Measurements from ENCODE around the gene AP2B1. TPM values are rescaled to one million over a fixed set of nuclear protein-coding genes. Genes with fewer than 3 reads are reported as not detected.

AP2B1 gene
- total RNA-seq, 2 donors from 2014 or later = 220 to 274 TPM

DNA sequence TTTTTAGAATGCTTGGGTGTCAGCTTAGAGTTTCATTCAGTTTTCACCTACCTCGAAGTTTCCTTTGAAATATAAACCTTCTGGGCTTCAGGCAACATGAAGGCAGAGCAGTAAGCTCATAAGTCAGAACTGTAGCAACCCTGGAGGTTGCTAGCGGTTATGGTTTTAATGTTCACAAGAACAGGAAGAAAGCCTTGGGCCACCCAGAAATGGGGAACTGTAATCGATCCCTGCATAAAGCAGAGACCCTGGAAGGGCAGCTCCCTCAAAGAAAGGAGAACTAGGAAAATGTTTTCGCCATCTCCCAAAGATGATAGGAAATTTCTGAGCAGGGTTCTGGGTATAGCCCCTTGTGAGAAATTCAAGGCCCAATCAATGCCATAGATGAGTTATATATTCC is 96.5 kb downstream of the AP2B1 start:
- TF ChIP-seq, protein P1, sequence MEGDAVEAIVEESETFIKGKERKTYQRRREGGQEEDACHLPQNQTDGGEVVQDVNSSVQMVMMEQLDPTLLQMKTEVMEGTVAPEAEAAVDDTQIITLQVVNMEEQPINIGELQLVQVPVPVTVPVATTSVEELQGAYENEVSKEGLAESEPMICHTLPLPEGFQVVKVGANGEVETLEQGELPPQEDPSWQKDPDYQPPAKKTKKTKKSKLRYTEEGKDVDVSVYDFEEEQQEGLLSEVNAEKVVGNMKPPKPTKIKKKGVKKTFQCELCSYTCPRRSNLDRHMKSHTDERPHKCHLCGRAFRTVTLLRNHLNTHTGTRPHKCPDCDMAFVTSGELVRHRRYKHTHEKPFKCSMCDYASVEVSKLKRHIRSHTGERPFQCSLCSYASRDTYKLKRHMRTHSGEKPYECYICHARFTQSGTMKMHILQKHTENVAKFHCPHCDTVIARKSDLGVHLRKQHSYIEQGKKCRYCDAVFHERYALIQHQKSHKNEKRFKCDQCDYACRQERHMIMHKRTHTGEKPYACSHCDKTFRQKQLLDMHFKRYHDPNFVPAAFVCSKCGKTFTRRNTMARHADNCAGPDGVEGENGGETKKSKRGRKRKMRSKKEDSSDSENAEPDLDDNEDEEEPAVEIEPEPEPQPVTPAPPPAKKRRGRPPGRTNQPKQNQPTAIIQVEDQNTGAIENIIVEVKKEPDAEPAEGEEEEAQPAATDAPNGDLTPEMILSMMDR (IDR thresholded peaks at IDR 0.05) = no peak
- no peak overlapping the region for H3K27ac ChIP-seq
- no peak for DNase-seq
- H3K9me3 ChIP-seq = no peaks in the 10 kb centered on the region
- no peak overlapping the region for H3K9ac ChIP-seq (ENCODE audit: low read depth in 2 of 2, low read length in 2 of 2)
- H3K4me3 ChIP-seq = no peak overlapping the region
- H3K4me1 ChIP-seq = no peaks in the 10 kb centered on the region
- H3K36me3 ChIP-seq = peaks cover 11% of the 10 kb centered on the region
- intact Hi-C loops (cut with DNase I) = no loop called here
- H3K27me3 ChIP-seq = no peaks in the 10 kb centered on the region

DNA sequence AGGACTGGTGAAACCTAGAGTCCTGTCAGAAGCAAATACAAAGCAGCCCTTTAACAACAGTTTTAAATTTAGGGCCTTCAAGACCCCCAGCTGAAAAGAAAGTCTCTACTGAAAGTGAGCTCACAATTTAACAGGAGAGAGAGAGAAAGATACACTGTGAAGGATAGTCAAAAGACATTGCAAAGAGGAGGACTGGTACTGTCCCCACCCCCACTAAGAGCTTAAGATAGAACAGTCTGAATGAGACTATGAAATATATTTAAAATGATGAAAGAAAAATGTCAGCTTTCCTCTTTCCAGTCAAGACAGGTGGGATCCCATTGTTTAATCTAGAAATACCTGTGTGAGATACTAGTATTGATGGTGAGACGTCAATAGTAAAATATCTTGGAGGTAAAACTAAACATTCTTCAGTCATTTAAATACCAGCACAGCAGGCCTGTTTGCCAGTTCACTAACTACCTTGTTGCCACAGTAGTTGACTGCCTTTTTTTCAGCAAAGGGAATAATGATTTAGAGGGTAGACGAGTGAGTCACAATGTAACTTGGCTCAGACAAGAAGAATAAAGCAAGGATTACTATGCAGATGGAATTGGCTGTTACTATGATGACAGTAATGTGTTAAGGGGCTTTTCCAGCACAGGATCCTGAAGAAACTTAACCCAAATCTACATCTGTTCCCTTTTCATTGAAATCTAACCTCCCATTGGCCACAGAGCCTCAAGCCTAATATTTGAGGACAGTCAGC is 97.1 kb downstream of the AP2B1 start:
- intact Hi-C loops (cut with DNase I) = no loop called here
- Histone ChIP-seq H3K9ac (ENCODE audit: low read depth in 2 of 2, low read length in 2 of 2) (no peak overlapping the region), H3K27me3 (no peaks in the 10 kb centered on the region), H3K4me3 (no peak overlapping the region), H3K27ac (no peak overlapping the region), H3K36me3 (peaks cover 11% of the 10 kb centered on the region), H3K4me1 (no peaks in the 10 kb centered on the region), H3K9me3 (no peaks in the 10 kb centered on the region)
- TF ChIP-seq, protein P1 (IDR thresholded peaks at IDR 0.05) = no peak
- DNase-seq = no peak

DNA sequence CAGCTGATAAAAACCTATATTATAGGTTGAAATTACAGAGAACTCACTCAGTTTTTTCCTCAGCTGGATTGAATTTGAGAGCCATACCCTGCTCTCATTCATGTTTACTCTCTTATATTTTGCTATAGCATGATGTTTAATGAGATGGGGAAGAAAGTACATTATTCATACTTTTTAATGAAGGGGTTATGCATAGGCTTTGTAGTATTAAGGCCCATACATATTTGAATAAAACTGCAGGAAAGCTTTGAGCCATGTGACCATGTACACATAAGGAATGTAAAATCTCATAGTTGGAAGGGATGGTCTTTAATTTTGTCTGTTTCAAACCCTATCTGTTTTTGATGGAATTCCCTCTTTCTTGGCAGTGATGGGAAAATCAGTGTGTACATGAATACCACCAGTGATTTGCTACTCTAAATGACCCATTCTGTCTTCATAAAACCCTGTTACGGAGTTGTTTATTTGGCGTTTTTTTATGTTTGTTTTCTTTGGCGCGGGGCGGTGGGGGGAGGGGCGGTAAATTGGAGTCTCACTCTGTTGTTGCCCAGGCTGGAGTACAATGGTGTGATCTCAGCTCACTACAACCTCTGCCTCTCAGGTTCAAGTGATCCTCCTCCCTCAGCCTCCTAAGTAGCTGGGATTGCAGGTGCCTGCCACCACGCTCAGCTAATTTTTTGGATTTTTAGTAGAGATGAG is 105.5 kb downstream of the AP2B1 start:
- Histone ChIP-seq H3K36me3 (peaks cover 12% of the 10 kb centered on the region), H3K9me3 (no peaks in the 10 kb centered on the region), H3K4me3 (no peak overlapping the region), H3K27ac (no peak overlapping the region), H3K27me3 (no peaks in the 10 kb centered on the region), H3K4me1 (no peaks in the 10 kb centered on the region), H3K9ac (ENCODE audit: low read depth in 2 of 2, low read length in 2 of 2) (no peak overlapping the region)
- intact Hi-C loops (cut with DNase I) = no loop called here
- TF ChIP-seq, protein P1 (IDR thresholded peaks at IDR 0.05) = no peak
- DNase-seq = no peak

GRCh38 chr17:35693662-35694061 is 106.5 kb downstream of the AP2B1 start:
- intact Hi-C loops (cut with DNase I) = no loop called here
- no peak overlapping the region for H3K4me3 ChIP-seq
- no peaks in the 10 kb centered on the region for H3K27me3 ChIP-seq
- H3K4me1 ChIP-seq = no peaks in the 10 kb centered on the region
- no peak for DNase-seq
- H3K9ac ChIP-seq (ENCODE audit: low read depth in 2 of 2, low read length in 2 of 2) = no peak overlapping the region
- H3K27ac ChIP-seq = no peak overlapping the region
- peaks cover 11% of the 10 kb centered on the region for H3K36me3 ChIP-seq
- H3K9me3 ChIP-seq = no peaks in the 10 kb centered on the region
- TF ChIP-seq, protein P1 (IDR thresholded peaks at IDR 0.05) = no peak

GRCh38 chr17:35694906-35695305 is 107.8 kb downstream of the AP2B1 start:
- Histone ChIP-seq H3K4me3 (no peak overlapping the region), H3K9me3 (no peaks in the 10 kb centered on the region), H3K27ac (no peak overlapping the region), H3K36me3 (peaks cover 11% of the 10 kb centered on the region), H3K4me1 (no peaks in the 10 kb centered on the region), H3K27me3 (no peaks in the 10 kb centered on the region), H3K9ac (ENCODE audit: low read depth in 2 of 2, low read length in 2 of 2) (no peak overlapping the region)
- DNase-seq = no peak
- intact Hi-C loops (cut with DNase I) = no loop called here
- TF ChIP-seq, protein P1 (IDR thresholded peaks at IDR 0.05) = no peak
